PC-3 (cell line): ENCODE results near the gene PDRG1. TPM values are rescaled to one million over a fixed set of nuclear protein-coding genes. Genes with fewer than 3 reads are reported as not detected.
"Not testable (repeated sequence)": the region's sequence is repeated elsewhere in the genome, so short reads cannot be mapped to it uniquely, and the experiment has no call there.

Experiments used
- ATAC-seq: fragments of 200-7000 bp; cut with Tn5 transposase; 2 replicates; pipeline ENCODE4 v1.9.1; 2020; ENCODE audit warnings: mild to moderate bottlenecking, moderate library complexity
- BruUV-seq: library from RNA; stranded (reverse); fragments of 400-500 nt; replicated peaks from 2 replicates; lab custom pipeline; 2021; lab: Mats Ljungman, UMichigan
- CTCF ChIA-PET: fragments of 300-600 bp; sonication (Branson Sonifier 250); formaldehyde crosslinking; loops from one replicate; lab custom pipeline; 2022; ENCODE audit warnings: antibody characterized with exemption; lab: Charles Lee
- POLR2A ChIA-PET: fragments of 300-600 bp; sonication (Branson Sonifier 250); formaldehyde crosslinking; loops from one replicate; lab custom pipeline; 2022; ENCODE audit warnings: antibody characterized with exemption; ENCODE audit not compliant: unreplicated experiment; lab: Charles Lee
- DNase-seq: peaks from one replicate; pipeline ENCODE4 v3.0.0-alpha.2; 2015
- H2AFZ ChIP-seq: fragments of 300-600 bp; sonication (generic); 2 replicates; pipeline ENCODE4 v1.6.0; 2016; ENCODE audit warnings: antibody characterized with exemption, low read length
- H3F3A ChIP-seq: fragments of 300-600 bp; sonication (generic); one replicate; pipeline ENCODE4 v1.6.0; 2017; ENCODE audit warnings: antibody characterized with exemption, low read length, control low read depth, mild to moderate bottlenecking; ENCODE audit not compliant: unreplicated experiment
- H3K27ac ChIP-seq: fragments of 300-600 bp; sonication (generic); 2 replicates; pipeline ENCODE4 v1.5.1; 2016; ENCODE audit warnings: mild to moderate bottlenecking, low read length
- H3K27me3 ChIP-seq: fragments of 300-600 bp; sonication (generic); 2 replicates; pipeline ENCODE4 v1.6.1; 2016; ENCODE audit warnings: low read length, mixed read lengths
- H3K36me3 ChIP-seq: fragments of 300-600 bp; sonication (generic); 2 replicates; pipeline ENCODE4 v1.6.1; 2016; ENCODE audit warnings: low read depth, mixed run types, low read length, mixed read lengths
- H3K4me1 ChIP-seq: fragments of 300-600 bp; sonication (generic); 2 replicates; pipeline ENCODE4 v1.5.1; 2016; ENCODE audit warnings: low read length; ENCODE audit not compliant: insufficient read depth
- H3K4me2 ChIP-seq: fragments of 300-600 bp; sonication (generic); 2 replicates; pipeline ENCODE4 v1.6.0; 2016; ENCODE audit warnings: low read length
- H3K4me3 ChIP-seq: fragments of 300-600 bp; sonication (generic); 2 replicates; pipeline ENCODE4 v1.5.1; 2016; ENCODE audit warnings: mild to moderate bottlenecking, low read length, mixed read lengths
- H3K79me2 ChIP-seq: fragments of 300-600 bp; sonication (generic); 2 replicates; pipeline ENCODE4 v1.6.1; 2017; ENCODE audit warnings: low read length, mixed read lengths
- H3K9ac ChIP-seq: fragments of 300-600 bp; sonication (generic); 2 replicates; pipeline ENCODE4 v1.6.0; 2016; ENCODE audit warnings: mild to moderate bottlenecking, low read length
- H3K9me2 ChIP-seq: fragments of 300-600 bp; sonication (generic); replicated peaks from 2 replicates; pipeline ENCODE4 v1.6.1; 2016; ENCODE audit warnings: mixed run types, low read length, mixed read lengths
- H3K9me3 ChIP-seq: fragments of 300-600 bp; sonication (generic); 2 replicates; pipeline ENCODE4 v1.6.1; 2016; ENCODE audit warnings: low read length, mixed read lengths
- H4K20me1 ChIP-seq: fragments of 300-600 bp; sonication (generic); 2 replicates; pipeline ENCODE4 v1.6.1; 2016; ENCODE audit warnings: low read length, mixed read lengths
- EZH2 ChIP-seq: fragments of 300-600 bp; sonication (generic); IDR thresholded peaks from one replicate; pipeline ENCODE4 v1.6.1; 2017; ENCODE audit warnings: antibody characterized with exemption, mild to moderate bottlenecking, low read length; ENCODE audit not compliant: unreplicated experiment
- EZH2phosphoT487 ChIP-seq: fragments of 300-600 bp; sonication (generic); IDR thresholded peaks from 2 replicates; pipeline ENCODE4 v1.6.1; 2018; ENCODE audit warnings: mild to moderate bottlenecking, antibody characterized with exemption, low read length, borderline replicate concordance
- intact Hi-C: fragments of 100-400 bp; cut with micrococcal nuclease; formaldehyde crosslinking; loops from 2 replicates; pipeline ENCODE4 v1.9.0; 2023
- total RNA-seq: library from RNA; depleted of rRNA; stranded (reverse); fragments of >200 nt; gene quantifications from 2 replicates; pipeline ENCODE4 v1.2.3, GENCODE V29; 2014
- TF ChIP-seq, protein P1 (sequence below): fragments of 300-600 bp; sonication (generic); conservative IDR thresholded peaks from 2 replicates; pipeline ENCODE4 v1.5.1; 2017; ENCODE audit warnings: antibody characterized with exemption, low read depth, mild to moderate bottlenecking, low read length

PDRG1 gene
- total RNA-seq, 1 experiment from 2014 or later: 12.3 TPM

- no peak for ATAC-seq
- ChIA-PET POLR2A (no interaction called here), CTCF (no interaction called here)
- no peaks in the 10 kb centered on the region for H4K20me1 ChIP-seq
- H3K79me2 ChIP-seq: no peaks in the 10 kb centered on the region
- TF ChIP-seq EZH2phosphoT487 (no peak), EZH2 (no peak)
- TF ChIP-seq, protein P1, sequence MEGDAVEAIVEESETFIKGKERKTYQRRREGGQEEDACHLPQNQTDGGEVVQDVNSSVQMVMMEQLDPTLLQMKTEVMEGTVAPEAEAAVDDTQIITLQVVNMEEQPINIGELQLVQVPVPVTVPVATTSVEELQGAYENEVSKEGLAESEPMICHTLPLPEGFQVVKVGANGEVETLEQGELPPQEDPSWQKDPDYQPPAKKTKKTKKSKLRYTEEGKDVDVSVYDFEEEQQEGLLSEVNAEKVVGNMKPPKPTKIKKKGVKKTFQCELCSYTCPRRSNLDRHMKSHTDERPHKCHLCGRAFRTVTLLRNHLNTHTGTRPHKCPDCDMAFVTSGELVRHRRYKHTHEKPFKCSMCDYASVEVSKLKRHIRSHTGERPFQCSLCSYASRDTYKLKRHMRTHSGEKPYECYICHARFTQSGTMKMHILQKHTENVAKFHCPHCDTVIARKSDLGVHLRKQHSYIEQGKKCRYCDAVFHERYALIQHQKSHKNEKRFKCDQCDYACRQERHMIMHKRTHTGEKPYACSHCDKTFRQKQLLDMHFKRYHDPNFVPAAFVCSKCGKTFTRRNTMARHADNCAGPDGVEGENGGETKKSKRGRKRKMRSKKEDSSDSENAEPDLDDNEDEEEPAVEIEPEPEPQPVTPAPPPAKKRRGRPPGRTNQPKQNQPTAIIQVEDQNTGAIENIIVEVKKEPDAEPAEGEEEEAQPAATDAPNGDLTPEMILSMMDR: no peak
- H3K9me3 ChIP-seq: no peaks in the 10 kb centered on the region
- H2AFZ ChIP-seq: no peak overlapping the region
- peaks cover 24% of the 10 kb centered on the region; the same call in 1 of the 2 replicates for H3K27me3 ChIP-seq
- no peak for DNase-seq
- intact Hi-C loops: no loop called here
- no peaks in the 10 kb centered on the region for H3F3A ChIP-seq
- no peak overlapping the region for H3K9ac ChIP-seq
- H3K4me3 ChIP-seq: no peak overlapping the region
- H3K9me2 ChIP-seq: no peaks in the 10 kb centered on the region
- no peak overlapping the region for H3K27ac ChIP-seq
- BruUV-seq: no TSS peak
- no peaks in the 10 kb centered on the region for H3K4me1 ChIP-seq
- no peak overlapping the region for H3K4me2 ChIP-seq
- H3K36me3 ChIP-seq: no peaks in the 10 kb centered on the region
Observed at GRCh38 chr20:31922181-31922580, 29.7 kb downstream of the PDRG1 start.

DNA sequence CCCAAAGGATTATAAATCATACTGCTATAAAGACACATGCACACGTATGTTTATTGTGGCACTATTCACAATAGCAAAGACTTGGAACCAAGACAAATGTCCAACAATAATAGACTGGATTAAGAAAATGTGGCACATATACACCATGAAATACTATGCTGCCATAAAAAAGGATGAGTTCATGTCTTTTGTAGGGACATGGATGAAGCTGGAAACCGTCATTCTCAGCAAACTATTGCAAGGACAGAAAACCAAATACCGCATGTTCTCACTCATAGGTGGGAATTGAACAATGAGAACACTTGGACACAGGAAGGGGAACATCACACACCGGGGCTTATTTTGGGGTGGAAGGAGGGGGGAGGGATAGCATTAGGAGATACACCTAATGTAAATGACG is 30.4 kb downstream of the PDRG1 start:
- DNase-seq, H3K9ac ChIP-seq, H3F3A ChIP-seq, H3K4me1 ChIP-seq, BruUV-seq, H3K9me3 ChIP-seq, POLR2A ChIA-PET, H4K20me1 ChIP-seq, CTCF ChIA-PET, H3K4me2 ChIP-seq, intact Hi-C loops, ATAC-seq, H3K9me2 ChIP-seq, H3K4me3 ChIP-seq, H3K79me2 ChIP-seq, H2AFZ ChIP-seq, H3K27ac ChIP-seq, H3K36me3 ChIP-seq: not testable (repeated sequence)
- peaks cover 29% of the 10 kb centered on the region for H3K27me3 ChIP-seq

- no peaks in the 10 kb centered on the region for H3K4me1 ChIP-seq
- H3F3A ChIP-seq: no peaks in the 10 kb centered on the region
- no TSS peak for BruUV-seq
- H3K27me3 ChIP-seq: peaks cover 20% of the 10 kb centered on the region
- no peak overlapping the region for H3K4me2 ChIP-seq
- H3K9me2 ChIP-seq: no peaks in the 10 kb centered on the region
- DNase-seq (no peak), ATAC-seq (no peak)
- no peak overlapping the region for H2AFZ ChIP-seq
- no peak overlapping the region for H3K9ac ChIP-seq
- H3K9me3 ChIP-seq: no peaks in the 10 kb centered on the region
- H3K27ac ChIP-seq: no peak overlapping the region
- CTCF ChIA-PET: interaction anchor here (0.6 kb wide), 1 partner anchor 32 kb away, joined by 3 read pairs; the partner anchor contains the start of gene PDRG1
- H3K4me3 ChIP-seq: no peak overlapping the region
- TF ChIP-seq EZH2phosphoT487 (no peak), EZH2 (no peak)
- TF ChIP-seq, protein P1: no peak
- intact Hi-C loops: no loop called here
- POLR2A ChIA-PET: no interaction called here
- no peaks in the 10 kb centered on the region for H3K79me2 ChIP-seq
- H3K36me3 ChIP-seq: no peaks in the 10 kb centered on the region
- no peaks in the 10 kb centered on the region for H4K20me1 ChIP-seq
Observed at GRCh38 chr20:31920275-31920855, 31.5 kb downstream of the PDRG1 start.
